SK-N-MC (cell line): ENCODE data around the gene BIRC6.

ENCODE experiments used
- DNase-seq: peaks from one replicate; pipeline ENCODE4 v3.0.0-alpha.2; 2011; ENCODE audit warnings: low read depth, low spot score
- H3K27ac ChIP-seq: fragments of 200-600 bp; sonication (generic); 2 replicates; pipeline ENCODE4 v1.5.1; 2016; ENCODE audit warnings: mixed run types
- H3K36me3 ChIP-seq: fragments of 200-600 bp; sonication (generic); 2 replicates; pipeline ENCODE4 v1.6.1; 2017; ENCODE audit warnings: antibody characterized with exemption, low read length, mixed read lengths; ENCODE audit not compliant: insufficient read depth
- H3K4me3 ChIP-seq: fragments of 200-600 bp; sonication (generic); 2 replicates; pipeline ENCODE4 v1.5.1; 2016
- H3K9ac ChIP-seq: fragments of 200-600 bp; sonication (generic); 2 replicates; pipeline ENCODE4 v1.8.0; 2017; ENCODE audit warnings: mixed run types, mixed read lengths; ENCODE audit not compliant: insufficient read length
- H3K9me3 ChIP-seq: fragments of 200-600 bp; sonication (generic); 2 replicates; pipeline ENCODE4 v1.6.1; 2017; ENCODE audit warnings: low read depth, mild to moderate bottlenecking, antibody characterized with exemption, low read length, moderate library complexity, mixed read lengths
- EZH2 ChIP-seq: fragments of 200-600 bp; sonication (generic); IDR thresholded peaks from one replicate; pipeline ENCODE4 v1.6.1; 2017; ENCODE audit warnings: antibody characterized with exemption
- FOXP2 ChIP-seq: optimal IDR thresholded peaks from 2 replicates; pipeline ENCODE3; 2011; ENCODE audit warnings: mild to moderate bottlenecking, moderate library complexity; ENCODE audit not compliant: insufficient read depth; ENCODE audit errors: extremely low read length, control extremely low read depth
- POLR2AphosphoS5 ChIP-seq: IDR thresholded peaks from 2 replicates; pipeline ENCODE4 v1.6.1; 2012; ENCODE audit warnings: mild to moderate bottlenecking, low read depth, low read length, borderline replicate concordance

BIRC6 gene

GRCh38 chr2:32611771-32612170 lies 254.9 kb downstream of the BIRC6 start:
- no peak for DNase-seq
- Histone ChIP-seq H3K9me3 (no peaks in the 10 kb centered on the region), H3K36me3 (peaks cover 52% of the 10 kb centered on the region), H3K4me3 (no peak overlapping the region), H3K27ac (no peak overlapping the region), H3K9ac (no peak overlapping the region)
- TF ChIP-seq FOXP2 (no peak), EZH2 (no peak), POLR2AphosphoS5 (no peak)

- Histone ChIP-seq H3K36me3 (peaks cover 51% of the 10 kb centered on the region), H3K9me3 (no peaks in the 10 kb centered on the region), H3K4me3 (no peak overlapping the region), H3K27ac (no peak overlapping the region), H3K9ac (no peak overlapping the region)
- no peak for TF ChIP-seq EZH2
- TF ChIP-seq FOXP2 = no peak
- no peak for TF ChIP-seq POLR2AphosphoS5
- DNase-seq = no peak
Measured at GRCh38 chr2:32614084-32614483, 257.3 kb downstream of the BIRC6 start.

GRCh38 chr2:32617599-32618189 lies 260.9 kb downstream of the BIRC6 start:
- no peak overlapping the region for H3K27ac ChIP-seq
- no peak overlapping the region for H3K9ac ChIP-seq
- TF ChIP-seq POLR2AphosphoS5 = no peak
- no peak for TF ChIP-seq FOXP2
- TF ChIP-seq EZH2 = no peak
- no peak overlapping the region for H3K4me3 ChIP-seq
- H3K9me3 ChIP-seq = no peaks in the 10 kb centered on the region
- DNase-seq = no peak
- H3K36me3 ChIP-seq = peaks cover 30% of the 10 kb centered on the region

- DNase-seq = no peak
- H3K27ac ChIP-seq = peak overlapping the region; percentile 2; the same call in 1 of the 2 replicates
- H3K9ac ChIP-seq = no peak overlapping the region
- no peaks in the 10 kb centered on the region for H3K9me3 ChIP-seq
- H3K4me3 ChIP-seq = no peak overlapping the region
- no peak for TF ChIP-seq EZH2
- no peak for TF ChIP-seq POLR2AphosphoS5
- TF ChIP-seq FOXP2 = no peak
- H3K36me3 ChIP-seq = peaks cover 8% of the 10 kb centered on the region
Measured at GRCh38 chr2:32622570-32623310, 265.9 kb downstream of the BIRC6 start.

- no peak for DNase-seq
- TF ChIP-seq FOXP2 = no peak
- H3K9ac ChIP-seq = no peak overlapping the region
- peaks cover 5% of the 10 kb centered on the region for H3K36me3 ChIP-seq
- no peak overlapping the region for H3K4me3 ChIP-seq
- no peaks in the 10 kb centered on the region for H3K9me3 ChIP-seq
- no peak overlapping the region for H3K27ac ChIP-seq
Measured at GRCh38 chr2:32623311-32623706, 266.5 kb downstream of the BIRC6 start.

- Histone ChIP-seq H3K36me3 (peaks cover 1% of the 10 kb centered on the region; the same call in 1 of the 2 replicates), H3K4me3 (no peak overlapping the region), H3K9ac (no peak overlapping the region), H3K9me3 (no peaks in the 10 kb centered on the region), H3K27ac (no peak overlapping the region)
- TF ChIP-seq POLR2AphosphoS5 = no peak
- TF ChIP-seq FOXP2 = no peak
- no peak for TF ChIP-seq EZH2
- DNase-seq = no peak
Measured at GRCh38 chr2:32624812-32625211, 268.0 kb downstream of the BIRC6 start.

- no peak for TF ChIP-seq FOXP2
- TF ChIP-seq POLR2AphosphoS5 = no peak
- no peak for TF ChIP-seq EZH2
- no peaks in the 10 kb centered on the region for H3K9me3 ChIP-seq
- DNase-seq = no peak
- peaks cover 11% of the 10 kb centered on the region for H3K36me3 ChIP-seq
- no peak overlapping the region for H3K9ac ChIP-seq
- no peak overlapping the region for H3K4me3 ChIP-seq
- H3K27ac ChIP-seq = no peak overlapping the region
Measured at GRCh38 chr2:32626639-32627221, 269.9 kb downstream of the BIRC6 start.

- no peak overlapping the region for H3K27ac ChIP-seq
- no peak overlapping the region for H3K9ac ChIP-seq
Measured at GRCh38 chr2:32627441-32627813, 270.6 kb downstream of the BIRC6 start.

More at GRCh38 chr2:32627441-32627813, 270.6 kb downstream of the BIRC6 start:
- DNase-seq = no peak
- H3K36me3 ChIP-seq = peaks cover 11% of the 10 kb centered on the region
- H3K9me3 ChIP-seq = no peaks in the 10 kb centered on the region
- H3K4me3 ChIP-seq = peak overlapping the region; percentile 98
- TF ChIP-seq FOXP2 (no peak), POLR2AphosphoS5 (no peak), EZH2 (no peak)
